Nephron progenitor cell (in vitro differentiated cells): ENCODE measurements around the gene RHOF.
A peak's percentile ranks its signal among the peaks of the same experiment; 100 is the strongest.

Experiments
- DNase-seq: peaks from one replicate; pipeline ENCODE4 v3.0.0; 2021
- H3K27ac Mint-ChIP-seq: 2 replicates; pipeline ENCODE4 v1.8.0; 2021; ENCODE audit warnings: mild to moderate bottlenecking, moderate library complexity, mixed read lengths
- H3K27me3 Mint-ChIP-seq: 2 replicates; pipeline ENCODE4 v1.8.0; 2021; ENCODE audit warnings: mild to moderate bottlenecking, low read depth, mixed read lengths; ENCODE audit not compliant: poor library complexity
- H3K36me3 Mint-ChIP-seq: 2 replicates; pipeline ENCODE4 v1.8.0; 2021; ENCODE audit warnings: low read depth, mixed read lengths
- H3K4me1 Mint-ChIP-seq: 2 replicates; pipeline ENCODE4 v1.8.0; 2021; ENCODE audit warnings: mixed read lengths
- H3K4me3 Mint-ChIP-seq: 2 replicates; pipeline ENCODE4 v1.8.0; 2021; ENCODE audit warnings: mild to moderate bottlenecking, moderate library complexity, mixed read lengths
- H3K9me3 Mint-ChIP-seq: 2 replicates; pipeline ENCODE4 v1.8.0; 2021; ENCODE audit warnings: mild to moderate bottlenecking, moderate library complexity, mixed read lengths
- TF ChIP-seq, protein P1 (sequence below): fragments of 200-600 bp; sonication (generic); IDR thresholded peaks from 2 replicates; pipeline ENCODE4 v1.5.0; 2021; ENCODE audit warnings: antibody characterized with exemption

RHOF gene

GRCh38 chr12:121741743-121742142 is 51.7 kb downstream of the RHOF start:
- H3K27me3 Mint-ChIP-seq: peaks cover 5% of the 10 kb centered on the region
- H3K36me3 Mint-ChIP-seq: peaks cover 4% of the 10 kb centered on the region
- no peak overlapping the region for H3K4me3 Mint-ChIP-seq
- H3K27ac Mint-ChIP-seq: peak overlapping the region; percentile 97
- no peak for DNase-seq
- peaks cover 29% of the 10 kb centered on the region for H3K4me1 Mint-ChIP-seq
- TF ChIP-seq, protein P1, sequence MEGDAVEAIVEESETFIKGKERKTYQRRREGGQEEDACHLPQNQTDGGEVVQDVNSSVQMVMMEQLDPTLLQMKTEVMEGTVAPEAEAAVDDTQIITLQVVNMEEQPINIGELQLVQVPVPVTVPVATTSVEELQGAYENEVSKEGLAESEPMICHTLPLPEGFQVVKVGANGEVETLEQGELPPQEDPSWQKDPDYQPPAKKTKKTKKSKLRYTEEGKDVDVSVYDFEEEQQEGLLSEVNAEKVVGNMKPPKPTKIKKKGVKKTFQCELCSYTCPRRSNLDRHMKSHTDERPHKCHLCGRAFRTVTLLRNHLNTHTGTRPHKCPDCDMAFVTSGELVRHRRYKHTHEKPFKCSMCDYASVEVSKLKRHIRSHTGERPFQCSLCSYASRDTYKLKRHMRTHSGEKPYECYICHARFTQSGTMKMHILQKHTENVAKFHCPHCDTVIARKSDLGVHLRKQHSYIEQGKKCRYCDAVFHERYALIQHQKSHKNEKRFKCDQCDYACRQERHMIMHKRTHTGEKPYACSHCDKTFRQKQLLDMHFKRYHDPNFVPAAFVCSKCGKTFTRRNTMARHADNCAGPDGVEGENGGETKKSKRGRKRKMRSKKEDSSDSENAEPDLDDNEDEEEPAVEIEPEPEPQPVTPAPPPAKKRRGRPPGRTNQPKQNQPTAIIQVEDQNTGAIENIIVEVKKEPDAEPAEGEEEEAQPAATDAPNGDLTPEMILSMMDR: no peak
- H3K9me3 Mint-ChIP-seq: no peaks in the 10 kb centered on the region

DNA sequence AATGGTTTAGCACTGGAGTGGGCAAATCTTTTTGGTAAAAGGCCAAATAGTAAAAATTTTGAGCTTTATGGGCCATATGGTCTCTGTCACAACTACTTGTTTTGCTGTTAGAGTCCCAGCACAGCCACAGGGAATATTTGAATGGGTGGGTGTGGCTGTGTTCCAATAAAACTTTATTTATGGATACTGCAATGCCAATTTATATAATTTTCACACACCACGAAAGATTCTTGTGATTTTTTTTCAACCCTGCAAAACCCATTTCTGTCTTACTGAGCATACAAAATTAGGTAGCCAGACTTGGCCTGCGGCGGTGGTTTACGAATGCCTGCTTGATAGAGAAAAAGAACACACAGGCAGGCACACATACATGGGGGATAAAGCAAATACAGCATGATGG is 52.6 kb downstream of the RHOF start:
- Mint-ChIP-seq H3K27me3 (peaks cover 5% of the 10 kb centered on the region), H3K4me3 (no peak overlapping the region), H3K27ac (peak overlapping the region; percentile 57), H3K4me1 (peaks cover 29% of the 10 kb centered on the region), H3K9me3 (no peaks in the 10 kb centered on the region), H3K36me3 (peaks cover 4% of the 10 kb centered on the region)
- DNase-seq: no peak
- TF ChIP-seq, protein P1: no peak

- Mint-ChIP-seq H3K27ac (no peak overlapping the region), H3K9me3 (no peaks in the 10 kb centered on the region)
Measured at GRCh38 chr12:121738340-121738858, 55.1 kb downstream of the RHOF start.

GRCh38 chr12:121733849-121734248 is 59.6 kb downstream of the RHOF start:
- H3K9me3 Mint-ChIP-seq: no peaks in the 10 kb centered on the region
- peak overlapping the region; percentile 26 for H3K27ac Mint-ChIP-seq
- no peak for DNase-seq
- peaks cover 5% of the 10 kb centered on the region for H3K36me3 Mint-ChIP-seq
- TF ChIP-seq, protein P1: no peak
- no peaks in the 10 kb centered on the region for H3K4me1 Mint-ChIP-seq
- H3K27me3 Mint-ChIP-seq: no peaks in the 10 kb centered on the region
- H3K4me3 Mint-ChIP-seq: no peak overlapping the region

More at GRCh38 chr12:121738340-121738858, 55.1 kb downstream of the RHOF start:
- Mint-ChIP-seq H3K4me3 (no peak overlapping the region), H3K36me3 (no peaks in the 10 kb centered on the region), H3K27me3 (peaks cover 3% of the 10 kb centered on the region), H3K4me1 (peaks cover 24% of the 10 kb centered on the region)
- no peak for DNase-seq
- TF ChIP-seq, protein P1: no peak

GRCh38 chr12:121731473-121731872 is 62.0 kb downstream of the RHOF start:
- no peaks in the 10 kb centered on the region for H3K9me3 Mint-ChIP-seq
- no peak overlapping the region for H3K27ac Mint-ChIP-seq
- DNase-seq: no peak
- H3K4me1 Mint-ChIP-seq: no peaks in the 10 kb centered on the region
- no peak overlapping the region for H3K4me3 Mint-ChIP-seq
- no peaks in the 10 kb centered on the region for H3K27me3 Mint-ChIP-seq
- peaks cover 5% of the 10 kb centered on the region for H3K36me3 Mint-ChIP-seq
- TF ChIP-seq, protein P1: no peak

- TF ChIP-seq, protein P1: no peak
- H3K27me3 Mint-ChIP-seq: no peaks in the 10 kb centered on the region
- no peak overlapping the region for H3K4me3 Mint-ChIP-seq
- no peaks in the 10 kb centered on the region for H3K4me1 Mint-ChIP-seq
- peaks cover 26% of the 10 kb centered on the region for H3K36me3 Mint-ChIP-seq
- DNase-seq: no peak
- H3K27ac Mint-ChIP-seq: peak overlapping the region; percentile 74
- no peaks in the 10 kb centered on the region for H3K9me3 Mint-ChIP-seq
Measured at GRCh38 chr12:121729021-121729420, 64.5 kb downstream of the RHOF start.
